Progenitor cell of endocrine pancreas (in vitro differentiated cells): Measurements from ENCODE around the gene ZNF746. TPM values are rescaled to one million over a fixed set of nuclear protein-coding genes. Genes with fewer than 3 reads are reported as not detected.

Experiments used
- DNase-seq: peaks from one replicate; pipeline ENCODE4 v3.0.0; 2021; ENCODE audit warnings: low spot score; ENCODE audit not compliant: unreplicated experiment
- H3K27ac Mint-ChIP-seq: 2 replicates; pipeline ENCODE4 v1.8.0; 2021; ENCODE audit warnings: mild to moderate bottlenecking, moderate library complexity, mixed read lengths
- H3K27me3 Mint-ChIP-seq: 2 replicates; pipeline ENCODE4 v1.8.0; 2021; ENCODE audit warnings: mixed read lengths
- H3K36me3 Mint-ChIP-seq: 2 replicates; pipeline ENCODE4 v1.8.0; 2022; ENCODE audit warnings: mixed read lengths; ENCODE audit not compliant: insufficient read depth
- H3K4me1 Mint-ChIP-seq: 2 replicates; pipeline ENCODE4 v1.8.0; 2021; ENCODE audit warnings: low read depth, mixed read lengths
- H3K4me3 Mint-ChIP-seq: 2 replicates; pipeline ENCODE4 v1.8.0; 2021; ENCODE audit warnings: low read depth, mild to moderate bottlenecking, moderate library complexity, mixed read lengths
- H3K9me3 Mint-ChIP-seq: 2 replicates; pipeline ENCODE4 v1.8.0; 2021; ENCODE audit warnings: low read depth, mixed read lengths
- CTCF ChIP-seq: fragments of 200-600 bp; sonication (generic); IDR thresholded peaks from one replicate; pipeline ENCODE4 v1.5.0; 2021; ENCODE audit warnings: antibody characterized with exemption, mild to moderate bottlenecking; ENCODE audit not compliant: unreplicated experiment
- long read RNA-seq: library from polyadenylated mRNA; unstranded; transcript quantifications from one replicate; pipeline ENCODE4 v2.0.0, GENCODE V29; 2020
- total RNA-seq: library from RNA; stranded (reverse); gene quantifications from 2 replicates; pipeline ENCODE4 v1.2.1, GENCODE V29; 2021

Gene ZNF746
- total RNA-seq, result 25.6 and 26.7 TPM in 2 replicates
- long read RNA-seq, partial matches to known transcripts, result 0 of 1 reads
- long read RNA-seq, other reads (novel, unspliced or antisense), result 1 of 1 reads

GRCh38 chr7:149497467-149498261, at the start of gene ZNF746:
ZNF746 (minus strand) TSS chr7:149497809; CDS start chr7:149497536, 273 bp downstream.
- H3K9me3 Mint-ChIP-seq, result no peaks in the 10 kb centered on the region
- H3K4me1 Mint-ChIP-seq, result peaks cover 19% of the 10 kb centered on the region
- peak within 1 kb of the TSS; percentile 95 for H3K4me3 Mint-ChIP-seq
- peak within 1 kb of the TSS; percentile 98 for H3K27ac Mint-ChIP-seq
- peak; percentile 75 for DNase-seq
- TF ChIP-seq CTCF, result peak; percentile 65
- peaks cover 3% of the 10 kb centered on the region for H3K36me3 Mint-ChIP-seq
- H3K27me3 Mint-ChIP-seq, result peaks cover 16% of the 10 kb centered on the region

- H3K27me3 Mint-ChIP-seq, result no peaks in the 10 kb centered on the region
- TF ChIP-seq CTCF, result no peak
- peaks cover 50% of the 10 kb centered on the region for H3K36me3 Mint-ChIP-seq
- no peaks in the 10 kb centered on the region for H3K4me1 Mint-ChIP-seq
- H3K9me3 Mint-ChIP-seq, result no peaks in the 10 kb centered on the region
- no peak for DNase-seq
- no peak overlapping the region for H3K4me3 Mint-ChIP-seq
- no peak overlapping the region for H3K27ac Mint-ChIP-seq
Observed at GRCh38 chr7:149547126-149547525, 49.5 kb upstream of the ZNF746 start.

GRCh38 chr7:149546331-149546730, 48.7 kb upstream of the ZNF746 start:
- TF ChIP-seq CTCF, result no peak
- Mint-ChIP-seq H3K9me3 (no peaks in the 10 kb centered on the region), H3K4me1 (no peaks in the 10 kb centered on the region), H3K4me3 (no peak overlapping the region), H3K27me3 (no peaks in the 10 kb centered on the region), H3K27ac (no peak overlapping the region), H3K36me3 (peaks cover 45% of the 10 kb centered on the region)
- DNase-seq, result no peak

GRCh38 chr7:149544028-149544427, 46.4 kb upstream of the ZNF746 start:
- no peaks in the 10 kb centered on the region for H3K9me3 Mint-ChIP-seq
- H3K27me3 Mint-ChIP-seq, result no peaks in the 10 kb centered on the region
- DNase-seq, result no peak
- no peak for TF ChIP-seq CTCF
- H3K4me1 Mint-ChIP-seq, result no peaks in the 10 kb centered on the region
- H3K27ac Mint-ChIP-seq, result no peak overlapping the region
- H3K4me3 Mint-ChIP-seq, result no peak overlapping the region
- H3K36me3 Mint-ChIP-seq, result peaks cover 34% of the 10 kb centered on the region

GRCh38 chr7:149532654-149533053, 35.0 kb upstream of the ZNF746 start:
- no peak for TF ChIP-seq CTCF
- Mint-ChIP-seq H3K27ac (no peak overlapping the region), H3K9me3 (peaks cover 38% of the 10 kb centered on the region), H3K4me1 (no peaks in the 10 kb centered on the region), H3K36me3 (peaks cover 2% of the 10 kb centered on the region), H3K27me3 (no peaks in the 10 kb centered on the region), H3K4me3 (no peak overlapping the region)
- DNase-seq, result no peak
